Panc1 (cell line): ENCODE data around the gene ZFAND6. TPM values are rescaled to one million over a fixed set of nuclear protein-coding genes. Genes with fewer than 3 reads are reported as not detected.
"Not testable (repeated sequence)": the region's sequence is repeated elsewhere in the genome, so short reads cannot be mapped to it uniquely, and the experiment has no call there.

Experiments used
- ATAC-seq: fragments of 200-7000 bp; cut with Tn5 transposase; 2 replicates; pipeline ENCODE4 v1.9.1; 2020; ENCODE audit warnings: mild to moderate bottlenecking, moderate library complexity
- BruUV-seq: library from RNA; stranded (reverse); fragments of 400-500 nt; replicated peaks from 2 replicates; lab custom pipeline; 2021; lab: Mats Ljungman, UMichigan
- CTCF ChIA-PET: fragments of 300-600 bp; sonication (Branson Sonifier 250); formaldehyde crosslinking; loops from one replicate; lab custom pipeline; 2022; ENCODE audit warnings: antibody characterized with exemption; lab: Charles Lee
- POLR2A ChIA-PET: fragments of 300-600 bp; sonication (Branson Sonifier 250); formaldehyde crosslinking; loops from one replicate; lab custom pipeline; 2022; ENCODE audit warnings: antibody characterized with exemption; lab: Charles Lee
- DNase-seq: peaks from one replicate; pipeline ENCODE4 v3.0.0-alpha.2; 2010; ENCODE audit warnings: low read depth, low spot score
- H3K27ac ChIP-seq: 2 replicates; pipeline ENCODE4 v1.5.1; 2011; ENCODE audit warnings: mild to moderate bottlenecking, low read length, inconsistent platforms
- H3K27me3 ChIP-seq: fragments of 200-500 bp; sonication (Bioruptor generic); 2 replicates; pipeline ENCODE4 v1.6.0; 2014; ENCODE audit warnings: low read length, inconsistent platforms; ENCODE audit not compliant: control insufficient read depth, insufficient read depth
- H3K36me3 ChIP-seq: fragments of 200-500 bp; sonication (Bioruptor generic); 2 replicates; pipeline ENCODE4 v1.5.1; 2014; ENCODE audit warnings: inconsistent platforms, mild to moderate bottlenecking, low read length, moderate library complexity; ENCODE audit not compliant: control insufficient read depth, insufficient read depth
- H3K4me1 ChIP-seq: 2 replicates; pipeline ENCODE4 v1.5.1; 2011; ENCODE audit warnings: inconsistent platforms, mild to moderate bottlenecking, low read length, moderate library complexity; ENCODE audit not compliant: control insufficient read depth, insufficient read depth
- H3K4me3 ChIP-seq, 2 experiments: 2 replicates each; pipeline ENCODE4 v1.5.1; 2011 to 2012; ENCODE audit warnings: low read depth in 2 of 2, low read length in 2 of 2, mild to moderate bottlenecking in 2 of 2, inconsistent platforms in 1 of 2, moderate library complexity in 1 of 2
- H3K9me3 ChIP-seq: fragments of 200-500 bp; sonication (Bioruptor generic); 2 replicates; pipeline ENCODE4 v1.5.1; 2014; ENCODE audit warnings: low read depth, mild to moderate bottlenecking, inconsistent platforms, low read length, moderate library complexity; ENCODE audit not compliant: control insufficient read depth, insufficient read depth
- CTCF ChIP-seq: fragments of 450-650 bp; IDR thresholded peaks from 2 replicates; pipeline ENCODE4 v1.5.1; 2017; ENCODE audit warnings: mild to moderate bottlenecking
- POLR2AphosphoS5 ChIP-seq: IDR thresholded peaks from 2 replicates; pipeline ENCODE4 v1.6.1; 2012; ENCODE audit warnings: mild to moderate bottlenecking, low read depth, low read length, moderate library complexity
- REST ChIP-seq, 2 experiments: IDR thresholded peaks; 2 replicates each; pipeline ENCODE4 v1.6.1; 2011 to 2012; ENCODE audit warnings: low read depth in 2 of 2, control low read depth in 1 of 2, low read length in 1 of 2, mild to moderate bottlenecking in 1 of 2, moderate library complexity in 1 of 2; ENCODE audit not compliant: insufficient read depth in 1 of 2
- SIN3A ChIP-seq: IDR thresholded peaks from 2 replicates; pipeline ENCODE4 v1.6.1; 2012; ENCODE audit warnings: low read depth, mild to moderate bottlenecking, low read length, moderate library complexity, borderline replicate concordance; ENCODE audit not compliant: insufficient read depth
- TCF7L2 ChIP-seq: IDR thresholded peaks from 2 replicates; pipeline ENCODE4 v1.6.1; 2011; ENCODE audit warnings: mild to moderate bottlenecking, low read depth, low read length, inconsistent platforms
- in situ Hi-C: cut with HindIII; loops from 2 replicates; pipeline ENCODE4 v1.10.0; 2016; ENCODE audit warnings: low sequenced_read_pairs, low pct_unique_long_range_greater_than_20kb
- intact Hi-C: fragments of 100-400 bp; cut with micrococcal nuclease; formaldehyde crosslinking; loops from one replicate; pipeline ENCODE4 v1.10.0; 2022; ENCODE audit not compliant: unreplicated experiment
- total RNA-seq: library from RNA; stranded (reverse); gene quantifications from one replicate; pipeline ENCODE4 v1.2.1, GENCODE V29; 2021; ENCODE audit not compliant: unreplicated experiment

Gene ZFAND6
- total RNA-seq, 1 experiment from 2014 or later = 73.0 TPM

- Histone ChIP-seq H3K27ac (no peak overlapping the region), H3K4me3 (no peak overlapping the region), H3K27me3 (no peaks in the 10 kb centered on the region), H3K36me3 (no peaks in the 10 kb centered on the region), H3K9me3 (no peaks in the 10 kb centered on the region), H3K4me1 (peaks cover 8% of the 10 kb centered on the region; the same call in 1 of the 2 replicates)
- POLR2A ChIA-PET = no interaction called here
- BruUV-seq = no TSS peak
- in situ Hi-C loops = no loop called here
- DNase-seq = no peak
- intact Hi-C loops = no loop called here
- no peak for TF ChIP-seq TCF7L2
- no peak for TF ChIP-seq SIN3A
- TF ChIP-seq REST (IDR thresholded peaks at IDR 0.05; ENCODE audit: insufficient read depth in 1 of 2, low read depth in 2 of 2, low read length in 1 of 2) = no peak
- TF ChIP-seq CTCF = no peak
- TF ChIP-seq POLR2AphosphoS5 = no peak
- ATAC-seq = no peak
- CTCF ChIA-PET = no interaction called here
Observed at GRCh38 chr15:80099241-80099640, 39.8 kb downstream of the ZFAND6 start.

- BruUV-seq, POLR2A ChIA-PET, intact Hi-C loops, ATAC-seq, H3K27ac ChIP-seq, H3K36me3 ChIP-seq, H3K4me1 ChIP-seq, H3K4me3 ChIP-seq, CTCF ChIA-PET, H3K27me3 ChIP-seq, H3K9me3 ChIP-seq, in situ Hi-C loops, DNase-seq: not testable (repeated sequence)
Observed at GRCh38 chr15:80099662-80100061, 40.2 kb downstream of the ZFAND6 start.

- no TSS peak for BruUV-seq
- Histone ChIP-seq H3K27me3 (no peaks in the 10 kb centered on the region), H3K9me3 (no peaks in the 10 kb centered on the region), H3K36me3 (no peaks in the 10 kb centered on the region), H3K4me1 (peaks cover 14% of the 10 kb centered on the region; the same call in 1 of the 2 replicates), H3K27ac (no peak overlapping the region), H3K4me3 (no peak overlapping the region)
- TF ChIP-seq REST (IDR thresholded peaks at IDR 0.05; ENCODE audit: insufficient read depth in 1 of 2, low read depth in 2 of 2, low read length in 1 of 2) = no peak
- TF ChIP-seq TCF7L2 = no peak
- no peak for TF ChIP-seq SIN3A
- TF ChIP-seq CTCF = no peak
- TF ChIP-seq POLR2AphosphoS5 = no peak
- ATAC-seq (no peak), DNase-seq (no peak)
- in situ Hi-C loops = no loop called here
- ChIA-PET POLR2A (no interaction called here), CTCF (no interaction called here)
- intact Hi-C loops = no loop called here
Observed at GRCh38 chr15:80100247-80100646, 40.8 kb downstream of the ZFAND6 start.
